ENCODE measurements around the gene TEX51.

The TEX51 gene

GRCh38 chr2:126886211-126886915 lies 12.3 kb upstream of the TEX51 start:
- H3K36me3 ChIP-seq (ENCODE audit: insufficient read depth, low read length), result no peaks in the 10 kb centered on the region
- no peaks in the 10 kb centered on the region for H3K4me1 ChIP-seq (ENCODE audit: insufficient read depth, low read length, poor library complexity, severe bottlenecking)
- TF ChIP-seq CTCF (conservative IDR thresholded peaks at IDR 0.05; ENCODE audit: low read length), result no peak
- no peak for TF ChIP-seq EZH2phosphoT487 (IDR thresholded peaks at IDR 0.05; ENCODE audit: borderline replicate concordance)
- no peaks in the 10 kb centered on the region for H3K9me3 ChIP-seq (ENCODE audit: insufficient read depth, low read depth, low read length)
- H3K9ac ChIP-seq (ENCODE audit: low read depth, low read length, poor library complexity, severe bottlenecking), result no peak overlapping the region
- no peaks in the 10 kb centered on the region for H3K79me2 ChIP-seq (ENCODE audit: insufficient read depth, low read length)
- no peaks in the 10 kb centered on the region for H3K9me2 ChIP-seq (replicated peaks; ENCODE audit: low read depth, low read length)
- no peaks in the 10 kb centered on the region for H3F3A ChIP-seq (ENCODE audit: low read depth)
- no peaks in the 10 kb centered on the region for H4K20me1 ChIP-seq (ENCODE audit: insufficient read depth, low read length, poor library complexity, severe bottlenecking)
- no peak overlapping the region for H3K4me3 ChIP-seq (ENCODE audit: low read length, poor library complexity, severe bottlenecking)
- no peak overlapping the region for H2AFZ ChIP-seq (ENCODE audit: low read length)
- H3K27me3 ChIP-seq (ENCODE audit: insufficient read depth, low read length, poor library complexity, severe bottlenecking), result no peaks in the 10 kb centered on the region
- H3K4me2 ChIP-seq (ENCODE audit: low read depth, low read length, poor library complexity, severe bottlenecking), result no peak overlapping the region

GRCh38 chr2:126886916-126887280 lies 11.8 kb upstream of the TEX51 start:
- H3K79me2 ChIP-seq (ENCODE audit: insufficient read depth, low read length), result no peaks in the 10 kb centered on the region
- no peak overlapping the region for H2AFZ ChIP-seq (ENCODE audit: low read length)
- H3F3A ChIP-seq (ENCODE audit: low read depth), result no peaks in the 10 kb centered on the region
- no peak overlapping the region for H3K9ac ChIP-seq (ENCODE audit: low read depth, low read length, poor library complexity, severe bottlenecking)
- H3K4me1 ChIP-seq (ENCODE audit: insufficient read depth, low read length, poor library complexity, severe bottlenecking), result no peaks in the 10 kb centered on the region
- no peak overlapping the region for H3K4me3 ChIP-seq (ENCODE audit: low read length, poor library complexity, severe bottlenecking)
- TF ChIP-seq CTCF (conservative IDR thresholded peaks at IDR 0.05; ENCODE audit: low read length) (no peak), EZH2phosphoT487 (IDR thresholded peaks at IDR 0.05; ENCODE audit: borderline replicate concordance) (no peak)
- no peaks in the 10 kb centered on the region for H3K9me2 ChIP-seq (replicated peaks; ENCODE audit: low read depth, low read length)
- H3K9me3 ChIP-seq (ENCODE audit: insufficient read depth, low read depth, low read length), result no peaks in the 10 kb centered on the region
- H3K4me2 ChIP-seq (ENCODE audit: low read depth, low read length, poor library complexity, severe bottlenecking), result no peak overlapping the region
- no peaks in the 10 kb centered on the region for H3K27me3 ChIP-seq (ENCODE audit: insufficient read depth, low read length, poor library complexity, severe bottlenecking)
- no peaks in the 10 kb centered on the region for H4K20me1 ChIP-seq (ENCODE audit: insufficient read depth, low read length, poor library complexity, severe bottlenecking)
- H3K36me3 ChIP-seq (ENCODE audit: insufficient read depth, low read length), result no peaks in the 10 kb centered on the region

- H2AFZ ChIP-seq (ENCODE audit: low read length), result no peak overlapping the region
- TF ChIP-seq CTCF (conservative IDR thresholded peaks at IDR 0.05; ENCODE audit: low read length) (no peak), EZH2phosphoT487 (IDR thresholded peaks at IDR 0.05; ENCODE audit: borderline replicate concordance) (no peak)
- no peaks in the 10 kb centered on the region for H3F3A ChIP-seq (ENCODE audit: low read depth)
- H3K9ac ChIP-seq (ENCODE audit: low read depth, low read length, poor library complexity, severe bottlenecking), result no peak overlapping the region
- H4K20me1 ChIP-seq (ENCODE audit: insufficient read depth, low read length, poor library complexity, severe bottlenecking), result no peaks in the 10 kb centered on the region
- no peak overlapping the region for H3K4me2 ChIP-seq (ENCODE audit: low read depth, low read length, poor library complexity, severe bottlenecking)
- no peaks in the 10 kb centered on the region for H3K9me2 ChIP-seq (replicated peaks; ENCODE audit: low read depth, low read length)
- H3K4me3 ChIP-seq (ENCODE audit: low read length, poor library complexity, severe bottlenecking), result no peak overlapping the region
- no peaks in the 10 kb centered on the region for H3K9me3 ChIP-seq (ENCODE audit: insufficient read depth, low read depth, low read length)
- H3K79me2 ChIP-seq (ENCODE audit: insufficient read depth, low read length), result no peaks in the 10 kb centered on the region
- no peaks in the 10 kb centered on the region for H3K27me3 ChIP-seq (ENCODE audit: insufficient read depth, low read length, poor library complexity, severe bottlenecking)
- H3K36me3 ChIP-seq (ENCODE audit: insufficient read depth, low read length), result no peaks in the 10 kb centered on the region
- H3K4me1 ChIP-seq (ENCODE audit: insufficient read depth, low read length, poor library complexity, severe bottlenecking), result no peaks in the 10 kb centered on the region
Observed at GRCh38 chr2:126887506-126887905, 11.2 kb upstream of the TEX51 start.
